ENCODE results near the gene PGBD5. TPM values are rescaled to one million over a fixed set of nuclear protein-coding genes. Genes with fewer than 3 reads are reported as not detected.

The PGBD5 gene
- total and polyA plus RNA-seq, 2 donors (not counting 1 experiment from before 2014, with no cell fraction given): 0.10 to 0.17 TPM

DNA sequence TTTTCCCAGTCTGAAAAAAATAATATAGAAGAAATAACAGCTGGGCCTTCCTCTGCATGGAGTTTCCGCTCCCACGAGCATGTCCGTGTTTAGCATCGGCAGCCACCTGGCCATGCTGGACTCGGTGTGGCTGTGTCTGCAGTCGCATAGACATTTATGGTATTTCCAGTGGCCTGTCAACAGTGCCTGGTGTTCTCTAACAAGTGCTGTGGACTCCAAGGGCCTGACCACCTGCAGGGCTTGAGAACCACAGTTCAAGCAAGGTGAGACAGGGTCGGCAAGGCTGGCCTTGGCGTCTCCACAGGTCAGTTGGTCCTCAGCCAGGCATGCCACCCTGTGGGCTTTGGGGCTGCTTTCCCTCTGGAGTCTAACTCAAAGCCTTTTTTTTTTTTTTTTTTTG lies 124.8 kb downstream of the PGBD5 start:
- no peak for DNase-seq (ENCODE audit: low read depth in 2 of 2)
- no peak overlapping the region for H2AFZ ChIP-seq (ENCODE audit: low read length)
- no peaks in the 10 kb centered on the region for H4K20me1 ChIP-seq (ENCODE audit: control insufficient read depth, extremely low read depth, insufficient read depth, low read length)
- no peak overlapping the region for H3K4me2 ChIP-seq (ENCODE audit: extremely low read depth, insufficient read depth, low read length)
- H3K9ac ChIP-seq (ENCODE audit: insufficient read depth, low read length): no peak overlapping the region
- no peaks in the 10 kb centered on the region for H3K9me3 ChIP-seq (ENCODE audit: control insufficient read depth, insufficient read depth, low read depth, low read length)
- no peak overlapping the region for H3K4me3 ChIP-seq (replicated peaks in 1 of 4; ENCODE audit: control extremely low read depth in 1 of 4, insufficient read depth in 1 of 4, low read depth in 3 of 4, low read length in 4 of 4)
- H3K27ac ChIP-seq (ENCODE audit: insufficient read depth, low read length): no peak overlapping the region
- no peaks in the 10 kb centered on the region for H3K4me1 ChIP-seq (ENCODE audit: control insufficient read depth, extremely low read depth, insufficient read depth, low read length)
- TF ChIP-seq, protein P1, sequence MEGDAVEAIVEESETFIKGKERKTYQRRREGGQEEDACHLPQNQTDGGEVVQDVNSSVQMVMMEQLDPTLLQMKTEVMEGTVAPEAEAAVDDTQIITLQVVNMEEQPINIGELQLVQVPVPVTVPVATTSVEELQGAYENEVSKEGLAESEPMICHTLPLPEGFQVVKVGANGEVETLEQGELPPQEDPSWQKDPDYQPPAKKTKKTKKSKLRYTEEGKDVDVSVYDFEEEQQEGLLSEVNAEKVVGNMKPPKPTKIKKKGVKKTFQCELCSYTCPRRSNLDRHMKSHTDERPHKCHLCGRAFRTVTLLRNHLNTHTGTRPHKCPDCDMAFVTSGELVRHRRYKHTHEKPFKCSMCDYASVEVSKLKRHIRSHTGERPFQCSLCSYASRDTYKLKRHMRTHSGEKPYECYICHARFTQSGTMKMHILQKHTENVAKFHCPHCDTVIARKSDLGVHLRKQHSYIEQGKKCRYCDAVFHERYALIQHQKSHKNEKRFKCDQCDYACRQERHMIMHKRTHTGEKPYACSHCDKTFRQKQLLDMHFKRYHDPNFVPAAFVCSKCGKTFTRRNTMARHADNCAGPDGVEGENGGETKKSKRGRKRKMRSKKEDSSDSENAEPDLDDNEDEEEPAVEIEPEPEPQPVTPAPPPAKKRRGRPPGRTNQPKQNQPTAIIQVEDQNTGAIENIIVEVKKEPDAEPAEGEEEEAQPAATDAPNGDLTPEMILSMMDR (conservative IDR thresholded peaks at IDR 0.05 in 1 of 2, IDR thresholded peaks at IDR 0.05 in 1 of 2; ENCODE audit: low read depth in 1 of 2, low read length in 2 of 2): no peak
- TF ChIP-seq EZH2 (IDR thresholded peaks at IDR 0.05; ENCODE audit: low read length, missing control alignments): no peak
- no peaks in the 10 kb centered on the region for H3K36me3 ChIP-seq (ENCODE audit: control insufficient read depth, insufficient read depth, low read length)
- no peaks in the 10 kb centered on the region for H3K27me3 ChIP-seq (ENCODE audit: control insufficient read depth, insufficient read depth, low read length)
- H3K79me2 ChIP-seq (ENCODE audit: control insufficient read depth, insufficient read depth, low read length): no peaks in the 10 kb centered on the region

DNA sequence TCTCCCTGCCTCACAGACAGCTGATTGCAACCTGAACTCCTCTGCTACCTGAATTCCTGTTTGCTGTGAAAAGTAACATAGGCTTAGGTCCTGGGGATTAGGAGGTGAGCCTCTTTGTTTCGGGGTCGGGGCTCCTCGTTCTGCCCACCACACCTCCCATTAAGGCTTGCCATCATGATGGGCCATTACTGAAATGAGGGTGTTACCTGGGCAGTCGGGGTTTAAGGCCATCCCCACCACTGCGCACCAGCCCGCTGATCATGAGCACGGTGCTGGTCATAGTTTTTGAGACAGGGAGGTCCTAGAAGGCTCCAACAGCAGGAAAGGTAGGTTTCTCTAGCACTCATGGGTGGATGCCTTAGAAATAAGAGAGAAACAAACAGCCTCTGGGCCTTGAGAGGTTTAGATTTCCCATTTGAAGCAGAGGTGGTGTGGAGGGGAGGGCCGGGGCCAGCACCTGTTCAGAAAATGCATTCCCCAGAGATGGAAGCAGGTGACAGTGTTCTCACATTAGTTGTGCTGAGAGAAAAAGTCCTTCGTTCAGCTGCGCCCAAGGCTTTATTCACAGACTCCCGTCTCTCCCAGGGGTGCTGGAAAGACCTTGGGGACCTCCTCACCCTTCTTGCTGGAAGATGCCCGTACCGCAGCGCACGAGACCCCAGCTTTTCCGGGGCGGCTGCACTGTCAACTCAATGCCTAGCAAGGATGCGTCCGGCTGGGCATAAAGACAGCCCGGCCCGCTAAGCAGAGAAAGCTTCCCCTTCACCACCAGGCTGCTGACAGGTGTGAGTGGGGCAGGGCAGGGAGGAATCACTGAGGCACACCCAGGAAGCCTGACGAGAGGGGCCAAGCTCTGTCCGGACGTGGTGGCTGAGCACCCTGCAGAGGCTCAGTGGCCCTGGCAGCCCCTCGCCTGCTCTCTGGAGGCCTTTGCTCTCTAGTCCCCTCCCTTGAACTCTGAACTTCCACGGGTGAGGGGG lies 125.5 kb downstream of the PGBD5 start:
- H3K79me2 ChIP-seq (ENCODE audit: control insufficient read depth, insufficient read depth, low read length): no peaks in the 10 kb centered on the region
- no peak overlapping the region for H3K9ac ChIP-seq (ENCODE audit: insufficient read depth, low read length)
- H3K27me3 ChIP-seq (ENCODE audit: control insufficient read depth, insufficient read depth, low read length): no peaks in the 10 kb centered on the region
- no peaks in the 10 kb centered on the region for H3K36me3 ChIP-seq (ENCODE audit: control insufficient read depth, insufficient read depth, low read length)
- no peak overlapping the region for H2AFZ ChIP-seq (ENCODE audit: low read length)
- H3K4me2 ChIP-seq (ENCODE audit: extremely low read depth, insufficient read depth, low read length): no peak overlapping the region
- DNase-seq (ENCODE audit: low read depth in 2 of 2): no peak
- no peak overlapping the region for H3K27ac ChIP-seq (ENCODE audit: insufficient read depth, low read length)
- TF ChIP-seq EZH2 (IDR thresholded peaks at IDR 0.05; ENCODE audit: low read length, missing control alignments): no peak
- TF ChIP-seq, protein P1 (conservative IDR thresholded peaks at IDR 0.05 in 1 of 2, IDR thresholded peaks at IDR 0.05 in 1 of 2; ENCODE audit: low read depth in 1 of 2, low read length in 2 of 2): no peak
- no peaks in the 10 kb centered on the region for H4K20me1 ChIP-seq (ENCODE audit: control insufficient read depth, extremely low read depth, insufficient read depth, low read length)
- no peaks in the 10 kb centered on the region for H3K9me3 ChIP-seq (ENCODE audit: control insufficient read depth, insufficient read depth, low read depth, low read length)
- no peaks in the 10 kb centered on the region for H3K4me1 ChIP-seq (ENCODE audit: control insufficient read depth, extremely low read depth, insufficient read depth, low read length)
- no peak overlapping the region for H3K4me3 ChIP-seq (replicated peaks in 1 of 4; ENCODE audit: control extremely low read depth in 1 of 4, insufficient read depth in 1 of 4, low read depth in 3 of 4, low read length in 4 of 4)

DNA sequence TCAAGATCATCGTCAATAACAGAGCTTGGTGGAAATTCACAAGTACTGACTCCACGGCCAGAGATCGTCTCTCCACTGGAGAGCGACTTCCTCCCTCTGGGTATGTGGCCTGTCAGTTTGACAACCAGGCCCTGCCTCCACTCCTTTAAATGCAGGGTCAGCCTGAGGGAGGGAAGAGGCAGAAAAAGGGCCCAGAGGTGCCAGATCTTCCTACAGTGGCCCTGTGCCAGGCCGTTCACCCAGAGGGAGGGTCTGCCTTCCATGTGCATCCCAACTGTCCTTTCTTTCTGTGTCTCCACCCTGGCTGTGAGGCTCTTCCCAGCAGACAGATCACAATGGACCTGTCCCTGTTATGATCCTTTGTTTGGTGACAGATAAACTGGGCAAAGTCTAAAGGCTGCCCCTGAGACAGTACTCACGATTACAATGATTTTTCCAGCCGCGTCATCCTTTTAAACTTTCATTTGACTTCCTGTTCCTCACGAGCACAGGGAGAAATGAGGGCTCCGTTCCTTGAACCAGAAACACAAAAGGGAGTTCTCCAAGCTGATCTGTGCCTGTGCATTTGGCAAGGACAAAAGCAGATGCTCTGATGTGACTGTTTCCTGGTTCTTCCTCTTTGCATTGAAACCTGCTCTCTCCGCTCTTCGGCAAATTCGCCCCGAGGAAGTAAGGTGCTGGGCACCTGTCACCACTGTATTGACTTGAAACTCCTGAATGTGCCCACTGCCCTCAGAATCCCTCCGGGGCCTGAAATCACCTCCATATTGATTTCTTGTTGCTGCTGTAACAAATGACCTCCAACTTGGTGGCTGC lies 126.7 kb downstream of the PGBD5 start:
- Histone ChIP-seq H3K4me1 (ENCODE audit: control insufficient read depth, extremely low read depth, insufficient read depth, low read length) (no peaks in the 10 kb centered on the region), H3K9ac (ENCODE audit: insufficient read depth, low read length) (no peak overlapping the region), H3K27ac (ENCODE audit: insufficient read depth, low read length) (no peak overlapping the region), H3K36me3 (ENCODE audit: control insufficient read depth, insufficient read depth, low read length) (no peaks in the 10 kb centered on the region), H2AFZ (ENCODE audit: low read length) (no peak overlapping the region), H3K9me3 (ENCODE audit: control insufficient read depth, insufficient read depth, low read depth, low read length) (no peaks in the 10 kb centered on the region), H3K27me3 (ENCODE audit: control insufficient read depth, insufficient read depth, low read length) (no peaks in the 10 kb centered on the region), H3K4me2 (ENCODE audit: extremely low read depth, insufficient read depth, low read length) (no peak overlapping the region), H4K20me1 (ENCODE audit: control insufficient read depth, extremely low read depth, insufficient read depth, low read length) (no peaks in the 10 kb centered on the region), H3K4me3 (replicated peaks in 1 of 4; ENCODE audit: control extremely low read depth in 1 of 4, insufficient read depth in 1 of 4, low read depth in 3 of 4, low read length in 4 of 4) (no peak overlapping the region), H3K79me2 (ENCODE audit: control insufficient read depth, insufficient read depth, low read length) (no peaks in the 10 kb centered on the region)
- TF ChIP-seq EZH2 (IDR thresholded peaks at IDR 0.05; ENCODE audit: low read length, missing control alignments): no peak
- no peak for DNase-seq (ENCODE audit: low read depth in 2 of 2)

All from fibroblast of lung (primary cell).